Activated gamma-delta T cell treated with Interleukin-2 at 50 U/mL for 16 hours (primary cell): Measurements from ENCODE around the gene ANKMY1.
A peak's percentile ranks its signal among the peaks of the same experiment; 100 is the strongest.

Source experiments
- DNase-seq: peaks from one replicate; pipeline ENCODE4 v3.0.0-alpha.2; 2020

The ANKMY1 gene

DNA sequence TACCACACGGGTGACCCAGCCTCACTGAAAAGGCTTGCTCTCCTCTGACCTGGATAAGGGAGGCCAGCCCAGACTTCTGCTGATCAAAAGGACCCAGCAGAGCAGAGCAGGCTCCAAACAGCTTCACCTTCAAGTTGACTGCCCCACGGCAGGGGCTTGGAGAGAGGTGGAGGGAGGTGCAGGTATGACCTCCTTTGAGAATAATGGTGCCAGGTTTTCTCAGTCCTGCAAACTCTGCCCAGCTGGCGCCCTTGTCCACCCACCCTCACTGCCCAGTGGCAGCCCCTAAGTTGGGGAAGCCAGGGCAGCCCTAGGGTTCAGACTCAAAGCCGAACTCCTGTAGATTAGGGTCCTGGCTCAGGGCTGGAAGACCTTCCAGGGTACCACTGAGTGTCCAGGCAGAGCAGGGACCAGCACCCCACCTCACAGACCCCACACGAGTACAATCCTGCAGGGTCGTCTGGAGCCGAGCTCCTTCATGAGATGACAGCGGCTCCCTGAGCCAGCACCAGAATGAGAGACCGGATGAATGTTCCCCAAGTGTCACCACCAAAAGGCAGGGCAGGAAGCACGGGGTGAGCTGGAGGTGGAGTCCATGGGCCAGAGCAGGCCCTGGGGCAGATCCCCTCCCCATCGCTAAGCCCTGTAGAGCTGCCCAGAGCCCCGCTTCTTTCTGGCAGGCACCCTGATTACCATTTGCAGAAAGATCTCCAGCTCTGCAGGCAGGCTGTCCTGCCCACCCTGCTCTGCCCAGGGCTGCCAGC, 125.9 kb downstream of the ANKMY1 start:
- DNase-seq, result no peak

GRCh38 chr2:240431271-240431660, 126.5 kb downstream of the ANKMY1 start:
- no peak for DNase-seq

DNA sequence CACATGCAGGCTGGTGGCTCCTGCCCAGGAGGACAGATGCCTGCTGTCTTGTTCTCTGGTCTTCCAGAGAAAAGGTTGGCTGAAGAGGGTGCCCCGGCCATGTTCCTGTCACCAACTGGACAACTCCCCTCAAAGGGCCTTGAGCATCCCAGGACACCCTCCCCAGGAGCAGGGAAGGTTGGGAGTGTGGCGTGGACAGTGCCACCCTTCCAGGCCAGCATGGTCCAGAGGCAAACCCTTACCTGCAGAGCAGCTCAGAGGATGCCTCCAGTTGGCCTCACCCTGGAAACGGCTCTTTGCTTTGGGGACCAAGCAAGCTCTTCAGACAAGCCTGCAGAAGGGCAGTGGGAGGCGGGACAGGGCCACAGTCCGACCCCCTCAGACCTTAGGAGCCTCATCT, 127.2 kb downstream of the ANKMY1 start:
- no peak for DNase-seq

DNA sequence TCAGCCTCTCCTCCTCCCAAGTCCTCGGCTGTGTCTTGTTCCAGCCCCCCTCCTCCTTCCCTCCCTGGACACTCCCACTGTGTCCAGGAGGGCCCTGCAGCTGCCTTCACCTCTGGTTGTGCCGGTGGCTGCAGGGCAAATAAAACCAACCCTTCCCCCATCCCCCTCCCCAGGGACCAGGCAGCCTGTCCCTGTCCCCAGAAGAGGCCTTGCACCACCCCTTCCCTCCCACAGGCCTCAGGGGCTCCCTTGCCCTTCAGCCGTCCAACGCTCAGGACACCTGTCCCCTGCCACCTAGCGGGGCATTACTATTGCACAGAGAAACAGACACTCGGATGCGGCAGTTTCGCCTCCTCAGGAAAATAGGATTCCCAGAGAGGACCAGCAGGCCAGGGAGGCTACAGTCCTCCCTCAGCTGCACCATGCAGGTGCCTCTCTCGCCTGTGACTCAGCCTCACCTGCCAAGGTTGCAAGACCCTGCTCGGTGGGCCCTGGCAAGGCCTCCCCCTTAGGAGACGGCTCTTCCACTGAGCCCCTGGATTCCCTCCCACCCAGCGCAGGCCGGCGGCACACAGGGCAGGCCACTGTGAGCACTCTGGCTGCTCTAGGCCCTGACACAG, 127.8 kb downstream of the ANKMY1 start:
- peak; percentile 0 for DNase-seq
